GM04504 (cell line): ENCODE data around the gene MAP3K20.
"Not testable (repeated sequence)": the region's sequence is repeated elsewhere in the genome, so short reads cannot be mapped to it uniquely, and the experiment has no call there.

Experiments used
- DNase-seq: peaks from one replicate; pipeline ENCODE4 v3.0.0-alpha.2; 2012; ENCODE audit warnings: low read depth

The MAP3K20 gene

GRCh38 chr2:173281898-173282297 lies 206.3 kb downstream of the MAP3K20 start:
- not testable (repeated sequence) for DNase-seq

DNA sequence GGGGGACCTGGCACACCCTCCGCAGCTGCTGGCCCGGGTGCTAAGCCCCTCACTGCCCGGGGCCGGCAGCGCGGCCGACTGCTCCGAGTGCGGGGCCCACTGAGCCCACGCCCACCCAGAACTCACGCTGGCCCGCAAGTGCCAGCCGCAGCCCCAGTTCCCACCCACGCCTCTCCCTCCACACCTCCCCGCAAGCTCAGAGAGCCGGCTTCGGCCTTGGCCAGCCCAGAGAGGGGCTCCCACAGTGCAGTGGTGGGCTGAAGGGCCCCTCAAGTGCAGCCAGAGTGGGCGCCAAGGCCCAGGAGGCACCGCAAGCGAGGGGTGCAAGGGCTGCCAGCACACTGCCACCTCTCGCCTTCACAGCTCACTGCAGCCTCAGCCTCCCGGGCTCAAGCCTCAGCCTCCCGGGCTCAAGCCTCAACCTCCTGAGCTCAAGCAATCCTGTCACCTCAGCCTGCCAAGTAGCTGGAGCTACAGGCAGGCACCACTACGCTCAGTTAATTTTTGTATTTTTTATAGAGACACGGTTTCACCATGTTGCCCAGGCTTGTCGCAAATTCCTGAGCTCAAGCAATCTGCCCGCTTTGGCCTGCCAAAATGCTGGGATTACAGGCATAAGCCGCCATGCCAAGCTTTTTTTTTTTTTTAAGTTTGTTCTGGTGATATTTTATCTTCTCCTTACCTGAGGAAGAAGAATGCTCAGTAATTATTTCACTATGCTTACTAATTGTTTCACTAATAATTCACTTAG lies 207.3 kb downstream of the MAP3K20 start:
- no peak for DNase-seq

- DNase-seq, result no peak
Measured at GRCh38 chr2:173286153-173286809, 210.6 kb downstream of the MAP3K20 start.

- no peak for DNase-seq
Measured at GRCh38 chr2:173287594-173287993, 211.9 kb downstream of the MAP3K20 start.

GRCh38 chr2:173288561-173288960 lies 212.9 kb downstream of the MAP3K20 start:
- no peak for DNase-seq

DNA sequence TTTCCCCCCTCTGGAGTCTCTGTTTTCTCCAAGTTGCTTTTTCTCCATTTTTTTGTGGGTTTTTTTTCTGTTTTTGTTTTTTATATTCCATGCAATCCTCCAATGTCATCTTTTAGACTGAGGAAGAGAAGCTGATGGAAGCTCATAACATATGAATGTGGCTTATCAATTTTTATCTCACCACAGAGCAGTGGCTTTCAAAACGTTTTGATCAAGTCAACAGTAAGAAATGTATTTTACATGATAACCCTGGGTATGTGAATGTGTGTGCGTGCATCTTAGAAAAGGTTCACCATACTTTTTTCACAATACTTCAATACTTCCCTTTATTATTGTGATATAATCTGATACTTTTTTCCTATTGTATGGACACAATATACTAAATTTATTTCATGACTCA lies 214.4 kb downstream of the MAP3K20 start:
- no peak for DNase-seq

- no peak for DNase-seq
Measured at GRCh38 chr2:173290518-173290917, 214.9 kb downstream of the MAP3K20 start.

DNA sequence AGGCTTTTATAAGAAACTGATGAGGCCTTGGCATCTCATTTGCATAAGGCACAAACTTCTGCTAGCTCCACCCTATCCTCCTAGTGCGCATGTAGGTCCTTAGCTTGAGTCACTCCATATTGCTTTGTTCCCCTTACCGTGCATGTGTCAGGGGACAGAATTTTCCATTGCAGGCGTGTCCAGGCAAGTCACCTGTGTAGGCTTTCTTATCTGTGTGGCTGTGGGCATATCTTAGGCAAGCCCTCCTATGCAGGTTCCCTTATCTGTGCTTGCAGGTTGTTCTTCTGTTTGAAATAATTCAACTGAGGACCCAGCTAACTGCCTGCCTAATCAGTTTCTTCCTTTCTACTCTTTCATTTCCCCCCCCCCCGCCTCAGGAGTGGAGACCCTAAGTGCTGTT lies 215.8 kb downstream of the MAP3K20 start:
- no peak for DNase-seq

DNA sequence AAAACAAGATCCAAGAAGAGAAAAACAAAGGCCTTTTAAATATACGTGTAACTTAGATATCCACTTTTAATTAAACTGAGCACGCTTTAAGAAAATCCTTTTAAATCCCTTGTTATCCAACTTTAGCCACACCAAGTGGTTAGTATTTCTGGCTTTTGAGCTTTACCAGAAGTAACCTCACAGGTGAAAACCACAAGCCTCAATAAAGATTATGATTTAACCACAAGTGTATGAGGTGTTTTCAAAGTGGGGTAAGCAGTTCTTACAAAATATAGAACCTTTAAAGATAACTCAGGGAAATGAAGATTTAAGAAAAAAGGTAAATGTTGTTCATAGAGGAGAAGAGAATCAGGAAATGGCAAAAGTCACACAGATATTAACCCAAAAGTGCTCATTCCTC lies 220.6 kb downstream of the MAP3K20 start:
- no peak for DNase-seq

GRCh38 chr2:173298536-173299097 lies 223.0 kb downstream of the MAP3K20 start:
- DNase-seq, result no peak

DNA sequence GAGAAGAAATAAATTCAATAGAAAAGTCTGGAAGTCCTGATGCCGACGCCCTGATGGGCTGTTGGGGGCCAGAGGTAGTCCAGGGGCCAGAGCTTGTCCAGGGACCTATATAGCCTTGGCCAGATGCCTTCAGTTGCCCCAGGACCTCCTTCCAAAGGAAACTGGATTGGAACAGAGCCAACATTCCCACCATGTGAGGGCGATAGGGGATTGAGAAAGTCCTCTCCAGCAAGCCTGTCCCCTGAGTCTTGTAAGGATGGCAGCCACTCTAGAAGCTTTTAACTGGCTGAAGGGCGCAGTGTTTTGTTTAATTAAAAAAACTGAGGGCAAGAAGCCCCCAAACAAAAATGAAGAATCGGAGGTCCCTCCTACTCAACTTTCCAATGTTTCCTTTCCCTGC lies 224.1 kb downstream of the MAP3K20 start:
- no peak for DNase-seq

- DNase-seq, result no peak
Measured at GRCh38 chr2:173300458-173300857, 224.8 kb downstream of the MAP3K20 start.

GRCh38 chr2:173301549-173301948 lies 225.9 kb downstream of the MAP3K20 start:
- not testable (repeated sequence) for DNase-seq

DNA sequence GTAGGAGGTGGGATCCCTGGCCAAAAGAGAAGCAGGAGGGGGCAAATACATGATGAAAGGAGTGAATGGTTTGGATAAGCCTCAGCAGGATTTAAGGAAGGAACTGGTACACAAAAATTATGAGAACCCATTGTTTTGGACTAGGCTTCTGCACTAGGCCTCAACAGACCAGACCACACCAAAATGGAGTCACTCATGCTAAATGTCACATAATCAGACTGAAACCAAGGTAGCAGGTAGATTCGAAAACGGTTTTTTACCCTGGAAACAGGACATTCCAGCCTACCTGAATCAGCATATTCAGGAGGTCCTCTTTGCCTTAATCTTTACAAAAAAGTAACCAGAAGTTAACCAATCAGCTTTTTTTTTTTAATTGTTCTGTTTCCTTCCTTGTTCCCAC lies 229.7 kb downstream of the MAP3K20 start:
- no peak for DNase-seq

DNA sequence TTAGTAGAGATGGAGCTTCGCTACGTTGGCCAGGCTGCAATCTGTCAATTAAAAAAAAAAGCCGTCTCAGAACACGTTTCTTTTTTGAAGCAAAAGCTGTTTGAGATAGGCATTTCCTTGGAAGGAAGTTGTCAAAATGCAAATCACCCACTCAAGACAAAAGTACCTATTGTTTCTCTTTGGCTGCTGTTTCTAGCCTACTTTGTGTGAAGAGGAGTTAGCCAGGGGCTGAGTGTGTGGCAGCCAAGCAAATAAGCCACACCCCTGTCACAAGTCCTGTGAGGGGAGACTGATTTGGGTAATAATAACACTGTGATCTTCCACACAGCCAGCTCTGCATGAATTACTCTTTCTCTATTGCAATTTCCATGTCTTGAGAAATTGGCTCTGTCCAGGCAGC lies 231.6 kb downstream of the MAP3K20 start:
- no peak for DNase-seq

GRCh38 chr2:173309370-173309769 lies 233.7 kb downstream of the MAP3K20 start:
- DNase-seq, result not testable (repeated sequence)

GRCh38 chr2:173311844-173312606 lies 236.4 kb downstream of the MAP3K20 start:
- DNase-seq, result no peak
